HG03442 (cell line): Measurements from ENCODE around the gene ME3.
"Not testable (repeated sequence)": the region's sequence is repeated elsewhere in the genome, so short reads cannot be mapped to it uniquely, and the experiment has no call there.

Source experiments
- ATAC-seq: cut with Tn5 transposase; IDR thresholded peaks from one replicate; pipeline ENCODE4 v1.9.1; 2021; ENCODE audit warnings: mild to moderate bottlenecking, moderate library complexity; ENCODE audit not compliant: unreplicated experiment

The ME3 gene

DNA sequence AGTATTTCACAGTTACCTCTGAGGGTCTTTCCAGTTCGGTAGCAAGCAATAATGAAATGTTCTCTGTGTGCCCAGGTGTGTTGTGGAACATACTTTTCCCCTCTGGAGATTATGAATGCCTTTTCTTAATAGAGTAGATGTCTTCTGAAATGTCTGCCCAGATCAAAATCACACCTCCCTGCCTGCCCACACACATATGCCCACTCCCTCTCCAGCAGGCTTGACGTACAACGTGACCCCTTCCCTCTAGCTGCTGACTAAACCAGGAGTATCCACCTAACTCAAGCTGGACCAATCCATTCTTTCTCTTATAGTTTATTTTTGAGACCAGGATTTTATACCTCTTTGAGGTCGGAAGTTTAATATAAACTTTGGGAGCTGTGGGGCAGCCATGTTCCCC lies 48.7 kb downstream of the ME3 start:
- no peak for ATAC-seq

GRCh38 chr11:86623041-86623621 lies 49.3 kb downstream of the ME3 start:
- ATAC-seq, result no peak

- no peak for ATAC-seq
These were observed 50.6 kb downstream of the ME3 start for GRCh38 chr11:86621854-86622253.

DNA sequence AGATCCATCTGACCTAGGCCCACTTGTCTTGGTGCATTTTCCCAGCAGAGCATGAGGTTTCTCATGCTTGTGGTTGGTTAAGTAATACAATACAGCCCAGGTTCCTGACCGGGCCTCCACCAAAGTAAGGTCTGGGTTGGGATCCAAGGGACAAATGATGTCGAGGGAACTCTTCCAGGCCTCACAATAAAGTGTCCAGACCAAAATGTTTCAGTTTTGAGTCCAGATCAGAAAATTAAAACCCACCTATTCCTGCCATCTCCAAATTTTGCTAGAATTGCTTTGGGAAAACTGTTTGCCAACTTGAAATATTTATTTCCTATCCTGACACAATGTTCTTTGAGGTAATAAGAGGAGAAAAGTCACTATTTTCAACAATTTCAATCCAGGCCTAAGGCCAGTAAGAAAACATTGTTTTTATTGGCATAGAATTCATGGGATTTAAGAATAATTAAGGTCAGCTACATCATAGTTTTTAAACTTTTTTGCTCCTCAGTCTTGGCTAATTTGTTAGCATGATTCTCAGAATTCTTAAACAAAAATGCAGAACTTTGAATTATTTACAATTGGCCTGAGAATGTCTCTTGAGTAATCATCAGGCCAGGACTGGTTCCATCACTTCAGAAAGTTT lies 51.4 kb downstream of the ME3 start:
- ATAC-seq, result no peak

- not testable (repeated sequence) for ATAC-seq
These were observed 53.0 kb downstream of the ME3 start for GRCh38 chr11:86619428-86619827.

DNA sequence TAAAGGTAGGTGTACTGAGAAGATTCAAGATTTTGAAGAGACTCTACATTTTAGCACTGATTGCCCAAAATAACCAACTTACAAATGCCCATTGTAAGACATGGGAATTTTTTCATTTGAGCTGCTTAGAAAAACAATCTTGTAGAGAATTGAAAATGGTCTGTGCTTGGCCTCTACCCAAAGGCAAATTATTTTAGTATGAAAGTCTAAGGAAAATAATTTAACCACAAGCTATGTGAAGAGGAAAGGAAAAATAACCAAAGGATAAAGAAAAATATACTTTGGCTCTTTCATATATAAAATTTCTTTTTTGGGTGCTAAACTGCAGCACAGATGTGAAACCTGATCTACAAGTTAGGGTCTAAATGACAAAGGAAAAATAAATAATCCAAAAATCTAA lies 54.9 kb downstream of the ME3 start:
- no peak for ATAC-seq

- ATAC-seq, result no peak
These were observed 56.9 kb downstream of the ME3 start for GRCh38 chr11:86615487-86615886.

DNA sequence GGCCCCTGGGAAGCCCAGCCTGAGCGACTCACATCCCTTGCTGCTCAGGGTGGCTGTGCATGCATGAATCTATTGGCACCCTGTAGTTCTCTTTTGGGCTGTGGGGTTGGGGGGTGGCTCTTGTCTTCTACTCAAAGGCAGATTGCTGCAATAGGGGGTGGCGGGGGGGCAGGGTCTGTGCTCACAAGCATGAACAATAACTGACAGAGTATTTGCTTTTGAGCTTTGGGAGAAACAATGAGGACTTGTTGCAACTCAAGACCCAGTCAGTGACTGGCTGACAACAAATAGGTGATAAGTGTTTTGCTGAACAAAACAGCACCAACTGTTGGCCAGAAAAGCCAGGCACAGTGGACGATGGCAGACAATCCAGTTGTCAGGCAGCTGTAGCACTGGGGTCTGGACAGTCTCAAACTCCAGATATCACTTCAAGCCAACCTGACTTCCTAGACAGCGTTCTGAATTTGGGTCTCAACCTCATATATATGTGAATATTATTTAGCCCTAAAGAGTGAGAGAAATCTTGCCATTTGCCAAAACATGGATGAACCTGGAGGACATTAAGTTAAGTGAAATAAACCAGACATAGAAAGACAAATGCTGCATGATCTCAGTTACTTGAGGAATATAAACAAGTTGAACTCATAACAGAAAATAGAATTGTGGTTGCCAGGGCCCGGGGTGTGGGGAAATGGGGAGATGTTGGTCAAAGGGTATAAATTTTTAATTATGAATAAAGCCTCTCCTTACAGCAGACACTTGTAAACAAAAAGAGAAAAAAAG lies 61.7 kb downstream of the ME3 start:
- no peak for ATAC-seq

- peak; percentile 96 for ATAC-seq
These were observed 64.1 kb downstream of the ME3 start for GRCh38 chr11:86608251-86608799.

GRCh38 chr11:86606836-86607481 lies 65.5 kb downstream of the ME3 start:
- no peak for ATAC-seq

DNA sequence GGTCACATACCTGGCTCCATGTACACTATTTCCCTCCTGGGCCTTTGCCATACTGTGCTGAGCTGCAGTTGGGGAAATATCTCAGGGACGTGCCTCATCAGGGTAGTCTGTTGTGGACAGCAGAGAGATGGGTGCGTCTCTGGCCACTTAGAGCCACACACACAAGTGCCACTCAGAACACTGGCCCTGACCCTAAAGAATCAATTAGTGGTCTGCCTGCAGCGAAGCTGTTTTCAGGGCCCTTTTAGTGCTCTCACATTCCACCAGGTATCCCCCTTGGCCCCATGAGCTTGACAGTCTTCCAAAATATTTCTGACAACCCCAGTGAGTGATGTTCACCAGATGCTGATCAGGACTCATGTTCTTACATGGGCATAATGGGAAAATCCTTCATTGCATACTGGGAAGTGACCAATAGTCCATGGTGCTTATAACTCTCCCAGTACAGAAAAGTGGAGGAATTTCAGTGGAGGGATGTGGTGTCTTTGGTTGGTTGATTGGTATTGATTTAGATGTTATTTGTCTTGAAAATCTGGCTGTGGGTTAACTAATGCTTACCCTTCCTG lies 66.1 kb downstream of the ME3 start:
- no peak for ATAC-seq

DNA sequence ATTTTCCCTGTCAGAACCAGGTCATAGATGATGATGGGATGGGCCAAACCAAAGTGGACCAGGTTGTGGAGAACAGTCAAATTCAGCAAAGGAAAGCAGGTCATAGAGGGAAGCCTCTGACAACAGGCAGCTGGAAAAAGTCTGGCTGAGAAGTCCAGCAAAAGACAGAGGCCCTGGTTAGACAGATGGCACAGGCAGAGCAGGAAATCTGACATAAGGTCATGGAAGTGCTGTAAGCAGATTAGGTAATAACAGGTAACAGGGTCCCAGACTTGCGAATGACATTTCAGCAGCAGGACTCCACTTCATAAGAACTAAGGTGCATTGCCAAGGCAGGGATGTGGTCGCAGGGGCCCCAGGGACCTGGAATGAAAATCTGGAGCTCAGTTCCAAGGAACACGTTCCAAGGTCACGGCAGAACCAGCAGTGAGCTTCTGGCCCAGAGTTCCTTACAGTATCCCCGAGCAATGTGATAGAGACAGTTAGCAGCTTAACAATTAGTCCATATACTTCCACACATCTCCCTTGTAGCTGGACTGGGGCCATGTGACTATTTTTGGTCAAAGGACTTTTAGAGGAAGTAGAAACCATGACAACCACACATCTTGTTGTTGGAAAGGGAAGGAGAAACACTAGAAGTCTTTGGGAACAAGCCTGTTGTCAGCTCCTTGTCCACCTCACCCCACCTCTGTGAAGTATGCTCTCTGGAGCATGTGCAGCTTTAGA lies 75.4 kb downstream of the ME3 start:
- no peak for ATAC-seq

DNA sequence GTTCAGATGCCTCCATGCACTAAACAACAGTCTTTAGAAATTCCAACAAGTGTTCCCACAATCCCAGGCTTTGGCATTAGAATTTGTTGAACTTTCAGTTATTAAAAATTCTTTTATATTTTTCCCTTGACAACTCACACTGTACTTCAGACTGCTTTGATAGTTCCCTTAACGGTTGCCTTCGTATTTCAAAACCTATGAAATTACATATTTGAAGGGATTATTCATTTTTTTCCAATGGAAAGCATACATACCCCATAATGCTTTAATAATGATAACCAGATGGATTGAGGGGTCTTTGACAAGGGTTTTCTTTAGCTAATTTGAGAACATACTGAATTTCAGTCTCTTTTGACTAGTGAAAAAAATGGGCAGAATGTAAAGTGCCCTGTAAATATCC lies 76.5 kb downstream of the ME3 start:
- ATAC-seq, result no peak

DNA sequence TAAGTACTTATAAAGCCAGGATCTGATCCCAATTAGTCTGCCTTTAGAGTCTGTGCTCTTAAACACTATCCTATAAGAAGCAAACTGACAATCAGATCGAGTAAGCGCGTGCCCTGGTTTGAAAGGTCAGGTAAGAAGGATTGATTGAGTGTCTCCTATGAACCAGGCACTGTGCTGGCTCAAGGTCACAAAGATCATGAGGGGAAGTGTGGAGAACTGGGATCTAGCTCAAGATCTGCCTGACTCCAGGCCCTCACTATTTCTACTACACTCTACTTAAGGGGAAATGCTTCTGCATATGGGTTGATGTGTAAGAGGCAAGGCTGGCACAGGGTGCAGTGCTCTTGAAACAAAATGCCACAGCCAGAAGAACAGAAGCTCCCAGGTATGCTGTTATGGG lies 77.0 kb downstream of the ME3 start:
- ATAC-seq, result no peak

DNA sequence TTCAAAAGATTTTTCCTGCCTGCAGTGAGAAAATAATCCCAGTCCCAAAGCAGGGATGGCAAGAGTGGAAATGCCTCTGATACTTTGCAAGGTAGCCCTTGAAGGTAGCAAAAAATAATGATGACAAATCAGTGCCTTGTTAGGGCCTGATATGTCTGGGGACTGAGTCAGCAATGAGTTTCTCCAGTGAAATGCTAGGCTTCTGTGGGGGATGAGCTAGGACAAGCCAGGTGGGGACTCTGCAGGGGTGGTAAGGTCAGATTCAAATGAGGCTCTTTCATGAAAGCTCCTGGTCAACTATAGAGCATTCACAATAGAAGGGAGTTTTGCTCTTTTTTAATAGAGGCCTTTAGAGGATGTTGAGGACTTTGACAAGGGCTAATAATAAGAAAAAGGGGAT lies 77.7 kb downstream of the ME3 start:
- ATAC-seq, result no peak

DNA sequence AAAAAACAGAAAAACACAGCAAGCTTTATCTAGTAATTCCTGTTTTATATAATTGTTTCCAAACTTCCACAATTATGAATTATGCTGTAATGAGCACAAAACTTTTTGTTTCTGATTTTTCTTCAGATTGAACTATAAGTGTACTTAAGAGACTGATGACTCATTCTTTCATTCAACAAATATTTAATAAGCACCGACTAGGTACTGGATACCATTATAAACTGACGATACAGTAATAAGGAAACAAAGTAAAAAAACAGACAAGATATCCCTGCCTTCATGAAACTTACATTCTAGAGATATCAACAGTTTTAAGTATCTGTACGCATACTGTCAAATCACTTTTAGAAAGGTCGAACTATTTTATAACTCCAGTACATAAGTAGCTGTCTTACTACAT lies 78.6 kb downstream of the ME3 start:
- no peak for ATAC-seq

DNA sequence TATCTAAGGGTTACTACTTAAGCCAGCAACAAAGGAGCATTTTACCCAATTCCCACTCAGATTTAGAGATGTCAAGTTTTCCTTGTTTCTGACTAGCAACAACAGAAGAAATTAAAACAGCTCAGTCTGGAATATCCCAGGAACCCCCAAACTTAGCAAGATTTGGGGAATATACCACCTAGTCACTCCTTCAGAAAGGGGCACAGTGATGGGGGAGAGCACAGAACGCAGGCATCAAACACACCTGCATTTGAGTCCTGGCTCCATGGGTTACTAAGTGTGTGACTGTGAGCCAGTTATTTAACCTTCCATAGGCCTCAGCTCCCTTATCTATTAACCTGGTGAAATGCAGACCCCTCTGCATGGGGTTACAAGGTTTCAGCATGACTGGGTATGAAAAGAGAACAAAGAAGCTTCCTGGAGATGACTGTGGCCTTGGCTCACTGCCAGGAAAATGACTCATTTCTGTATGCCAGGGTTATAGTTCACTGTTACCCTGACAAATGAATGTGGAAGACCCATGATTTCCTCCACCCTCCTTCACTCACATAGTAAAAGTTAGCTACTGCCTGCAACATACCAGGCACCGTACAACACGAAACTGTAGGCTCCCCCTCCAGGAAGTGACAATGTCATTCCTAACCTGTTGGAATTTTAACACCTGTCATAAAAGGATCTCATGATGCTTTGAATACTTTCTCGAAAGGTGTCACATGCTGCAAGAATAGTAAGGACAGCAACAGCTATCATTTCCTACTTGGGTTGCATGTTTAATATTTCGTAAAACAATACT lies 79.6 kb downstream of the ME3 start:
- peak; percentile 94 for ATAC-seq

- ATAC-seq, result no peak
These were observed 80.3 kb downstream of the ME3 start for GRCh38 chr11:86592047-86592591.

GRCh38 chr11:86591631-86592030 lies 80.8 kb downstream of the ME3 start:
- ATAC-seq, result no peak
